A549 (cell line): Measurements from ENCODE around the gene ZSWIM5. TPM values are rescaled to one million over a fixed set of nuclear protein-coding genes. Genes with fewer than 3 reads are reported as not detected.

Experiments used
- ATAC-seq, 2 experiments: fragments of 200-7000 bp in 1 of 2; fragments of >200 bp in 1 of 2; cut with Nextera tagmentation in 1 of 2; cut with Tn5 transposase in 1 of 2; 3 replicates each; pipeline versions ENCODE4 v1.8.0 to v1.9.1; 2018 to 2020; ENCODE audit warnings: mild to moderate bottlenecking in 1 of 2, moderate library complexity in 1 of 2
- CTCF ChIA-PET: fragments of 300-600 bp; sonication (Branson Sonifier 250); formaldehyde crosslinking; extraction: SDS; loops from one replicate; lab custom pipeline; 2021; ENCODE audit warnings: antibody characterized with exemption, inconsistent platforms; lab: Yijun Ruan, JAX
- POLR2A ChIA-PET: fragments of 350-600 bp; formaldehyde crosslinking; extraction: SDS; loops from one replicate; lab custom pipeline; 2021; ENCODE audit warnings: antibody characterized with exemption, inconsistent platforms; lab: Yijun Ruan, JAX
- DNase-seq, 2 experiments: peaks; one replicate each; pipeline versions ENCODE4 v3.0.0 to v3.0.0-alpha.2; 2011 to 2016; ENCODE audit warnings: low read depth in 1 of 2, low spot score in 1 of 2
- FAIRE-seq: peaks from 2 replicates; lab custom pipeline; 2011; peaks lifted over from hg19 to GRCh38; lab: Jason Lieb, UNC
- H3K27ac ChIP-seq, 2 experiments: fragments of >200 bp; sonication (Bioruptor Twin); formaldehyde crosslinking; 3 replicates each; pipeline ENCODE4 v1.5.1; 2016 to 2017
- H3K4me1 ChIP-seq: fragments of >200 bp; sonication (Bioruptor Twin); formaldehyde crosslinking; 3 replicates; pipeline ENCODE4 v1.6.1; 2016
- H3K4me2 ChIP-seq: fragments of >200 bp; sonication (Bioruptor Twin); formaldehyde crosslinking; 3 replicates; pipeline ENCODE4 v1.6.1; 2016
- H3K4me3 ChIP-seq: fragments of >200 bp; sonication (Bioruptor Twin); formaldehyde crosslinking; 3 replicates; pipeline ENCODE4 v1.5.1; 2016
- H3K9me3 ChIP-seq: fragments of >200 bp; sonication (Bioruptor Twin); formaldehyde crosslinking; 3 replicates; pipeline ENCODE4 v1.6.1; 2016
- ATOH8 ChIP-seq: fragments of 250-450 bp; sonication (Bioruptor Pico); IDR thresholded peaks from 2 replicates; pipeline ENCODE4 v1.5.0; 2020; ENCODE audit warnings: low read depth, mild to moderate bottlenecking, moderate library complexity
- BHLHE40 ChIP-seq: IDR thresholded peaks from 2 replicates; pipeline ENCODE4 v1.6.1; 2012; ENCODE audit warnings: low read depth, low read length, inconsistent platforms
- CBX8 ChIP-seq: fragments of 200-600 bp; sonication (generic); IDR thresholded peaks from 2 replicates; pipeline ENCODE4 v1.6.1; 2016
- CHD2 ChIP-seq: fragments of 150-350 bp; IDR thresholded peaks from 2 replicates; pipeline ENCODE4 v1.6.1; 2014; ENCODE audit warnings: low read length; ENCODE audit not compliant: partially characterized antibody
- E2F6 ChIP-seq: IDR thresholded peaks from 2 replicates; pipeline ENCODE4 v1.6.1; 2012; ENCODE audit warnings: low read depth, borderline replicate concordance
- EHMT2 ChIP-seq: fragments of 200-600 bp; sonication (generic); IDR thresholded peaks from 2 replicates; pipeline ENCODE4 v1.6.1; 2016; ENCODE audit warnings: antibody characterized with exemption, low read depth, mild to moderate bottlenecking, moderate library complexity
- EP300 ChIP-seq, 2 experiments: fragments of >200 bp; sonication (Bioruptor Twin); formaldehyde crosslinking; IDR thresholded peaks; 2 replicates in 1 of 2; 3 replicates in 1 of 2; pipeline ENCODE4 v1.6.1; 2016 to 2017
- ESRRA ChIP-seq: fragments of 150-350 bp; IDR thresholded peaks from 2 replicates; pipeline ENCODE4 v1.6.1; 2014; ENCODE audit warnings: mild to moderate bottlenecking, low read length, borderline replicate concordance
- GATA3 ChIP-seq: IDR thresholded peaks from 2 replicates; pipeline ENCODE4 v1.6.1; 2012; ENCODE audit warnings: borderline replicate concordance
- HOXB13 ChIP-seq: fragments of 250-450 bp; sonication (Bioruptor Pico); IDR thresholded peaks from 2 replicates; pipeline ENCODE4 v1.5.0; 2020; ENCODE audit warnings: low read depth, mild to moderate bottlenecking, moderate library complexity
- HOXB5 ChIP-seq: fragments of 250-450 bp; sonication (Bioruptor Pico); IDR thresholded peaks from 2 replicates; pipeline ENCODE4 v1.5.0; 2020; ENCODE audit warnings: mild to moderate bottlenecking, moderate library complexity
- JUNB ChIP-seq: fragments of >200 bp; sonication (Bioruptor Twin); formaldehyde crosslinking; IDR thresholded peaks from 2 replicates; pipeline ENCODE4 v1.6.1; 2016
- KDM1A ChIP-seq: fragments of 200-600 bp; sonication (generic); IDR thresholded peaks from 2 replicates; pipeline ENCODE4 v1.6.1; 2016; ENCODE audit warnings: low read depth, mild to moderate bottlenecking
- KDM5A ChIP-seq: fragments of 200-600 bp; sonication (generic); IDR thresholded peaks from 2 replicates; pipeline ENCODE4 v1.6.1; 2016; ENCODE audit warnings: antibody characterized with exemption, mild to moderate bottlenecking
- MAZ ChIP-seq: fragments of 150-350 bp; IDR thresholded peaks from 2 replicates; pipeline ENCODE4 v1.6.1; 2014; ENCODE audit warnings: antibody characterized with exemption, low read depth, low read length, borderline replicate concordance
- MYC ChIP-seq: IDR thresholded peaks from 2 replicates; pipeline ENCODE4 v1.6.1; 2012; ENCODE audit warnings: mild to moderate bottlenecking, inconsistent platforms, low read length, improper control_type of control experiment, borderline replicate concordance
- NFE2L2 ChIP-seq: fragments of 150-350 bp; conservative IDR thresholded peaks from 2 replicates; pipeline ENCODE4 v1.6.1; 2014; ENCODE audit warnings: low read length
- NR3C1 ChIP-seq: fragments of >200 bp; sonication (Bioruptor Twin); formaldehyde crosslinking; IDR thresholded peaks from 3 replicates; pipeline ENCODE4 v1.6.1; 2017
- POLR2AphosphoS2 ChIP-seq: conservative IDR thresholded peaks from 2 replicates; pipeline ENCODE4 v1.6.1; 2012; ENCODE audit warnings: low read length, improper control_type of control experiment, inconsistent platforms
- RAD21 ChIP-seq, 2 experiments: fragments of >200 bp in 1 of 2; sonication (Bioruptor Twin) in 1 of 2; formaldehyde crosslinking in 1 of 2; IDR thresholded peaks in 1 of 2; conservative IDR thresholded peaks in 1 of 2; 2 replicates in 1 of 2; 3 replicates in 1 of 2; pipeline ENCODE4 v1.6.1; 2012 to 2018; ENCODE audit warnings: inconsistent platforms in 1 of 2
- RARB ChIP-seq: fragments of 250-450 bp; sonication (Bioruptor Pico); IDR thresholded peaks from 2 replicates; pipeline ENCODE4 v1.8.0; 2021; ENCODE audit warnings: mild to moderate bottlenecking, moderate library complexity
- RCOR1 ChIP-seq: fragments of 150-350 bp; IDR thresholded peaks from 2 replicates; pipeline ENCODE4 v1.6.1; 2014; ENCODE audit warnings: antibody characterized with exemption, low read length, low read depth
- SMC3 ChIP-seq: fragments of >200 bp; sonication (Bioruptor Twin); formaldehyde crosslinking; IDR thresholded peaks from 3 replicates; pipeline ENCODE4 v1.6.1; 2018; ENCODE audit warnings: inconsistent platforms
- SREBF2 ChIP-seq: fragments of 450-650 bp; IDR thresholded peaks from 2 replicates; pipeline ENCODE4 v1.6.1; 2014; ENCODE audit warnings: mild to moderate bottlenecking, moderate library complexity
- ZFP36 ChIP-seq: fragments of 450-650 bp; IDR thresholded peaks from 2 replicates; pipeline ENCODE4 v1.6.1; 2014; ENCODE audit warnings: borderline replicate concordance; ENCODE audit not compliant: partially characterized antibody
- ZNF302 ChIP-seq: fragments of 250-450 bp; sonication (Bioruptor Pico); IDR thresholded peaks from 2 replicates; pipeline ENCODE4 v1.9.0; 2021; ENCODE audit warnings: inconsistent platforms, mild to moderate bottlenecking, moderate library complexity
- WGBS: methylation state at CpG from one replicate; pipeline ENCODE4 v1.1.6; 2017; ENCODE audit errors: missing lambda C conversion rate; 5-methylcytosine and 5-hydroxymethylcytosine counted together
- polyA plus RNA-seq, 4 experiments: library from polyadenylated mRNA; depleted of rRNA in 3 of 4; stranded (reverse); fragments of >200 nt; fragmentation: RNase III in 1 of 4; extraction: RNeasy Plus Mini Kit Qiagen cat#74134 plus additional on column Dnase treatment in 1 of 4; gene quantifications; 2 replicates in 3 of 4; 3 replicates in 1 of 4; pipeline ENCODE4 v1.2.3, GENCODE V29; 2011 to 2017
- TF ChIP-seq, protein P1 (sequence below): IDR thresholded peaks from 2 replicates; pipeline ENCODE4 v1.6.1; 2012
- TF ChIP-seq, protein P2 (sequence below): fragments of 150-350 bp; IDR thresholded peaks from 2 replicates; pipeline ENCODE4 v1.6.1; 2014; ENCODE audit warnings: low read depth, mild to moderate bottlenecking, low read length

The ZSWIM5 gene
- polyA plus RNA-seq, 2 of the 4 experiments (the other 2 are of a cell fraction) = 0.52 to 1.3 TPM

GRCh38 chr1:45136984-45137383, 69.4 kb downstream of the ZSWIM5 start:
- H3K4me1 ChIP-seq = peaks cover 5% of the 10 kb centered on the region; the same call in 1 of the 3 replicates
- 74% methylated on average over 2 of the region's 2 CpGs for WGBS
- H3K9me3 ChIP-seq = no peaks in the 10 kb centered on the region
- FAIRE-seq (no peak), DNase-seq (no peak), ATAC-seq (no peak)
- H3K4me3 ChIP-seq = no peak overlapping the region
- H3K4me2 ChIP-seq = no peak overlapping the region
- no peak overlapping the region for H3K27ac ChIP-seq
- TF ChIP-seq SREBF2 (no peak), CHD2 (no peak), EP300 (IDR thresholded peaks at IDR 0.05) (no peak), RCOR1 (no peak), CBX8 (no peak), NR3C1 (no peak), HOXB13 (CRISPR knock-in tag) (no peak), ESRRA (no peak), MYC (no peak), ATOH8 (CRISPR knock-in tag) (no peak), KDM1A (no peak), NFE2L2 (no peak), E2F6 (no peak), RARB (CRISPR knock-in tag) (no peak), POLR2AphosphoS2 (no peak), BHLHE40 (no peak)
- CTCF ChIA-PET = interaction anchor here (0.6 kb wide), 1 partner anchor 199 kb away, joined by 6 read pairs; no protein-coding TSS in a partner anchor
- POLR2A ChIA-PET = no interaction called here

- ATAC-seq = no peak
- no peak overlapping the region for H3K4me2 ChIP-seq
- CTCF ChIA-PET = no interaction called here
- H3K4me3 ChIP-seq = no peak overlapping the region
- H3K27ac ChIP-seq = no peak overlapping the region
- peaks cover 5% of the 10 kb centered on the region; the same call in 1 of the 3 replicates for H3K4me1 ChIP-seq
- FAIRE-seq = no peak
- WGBS = 53% methylated on average over 1 of the region's 1 CpG
- no peak for TF ChIP-seq BHLHE40
- no peak for TF ChIP-seq HOXB5
- TF ChIP-seq HOXB13 (CRISPR knock-in tag) = no peak
- TF ChIP-seq KDM5A = no peak
- TF ChIP-seq ATOH8 (CRISPR knock-in tag) = no peak
- TF ChIP-seq GATA3 = no peak
- no peak for TF ChIP-seq EHMT2
- TF ChIP-seq, protein P1, sequence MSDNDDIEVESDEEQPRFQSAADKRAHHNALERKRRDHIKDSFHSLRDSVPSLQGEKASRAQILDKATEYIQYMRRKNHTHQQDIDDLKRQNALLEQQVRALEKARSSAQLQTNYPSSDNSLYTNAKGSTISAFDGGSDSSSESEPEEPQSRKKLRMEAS = no peak
- TF ChIP-seq ZNF302 (CRISPR knock-in tag) = no peak
- TF ChIP-seq MAZ = no peak
- no peak for TF ChIP-seq NR3C1
- TF ChIP-seq JUNB = no peak
- TF ChIP-seq RAD21 (conservative IDR thresholded peaks at IDR 0.05 in 1 of 2, IDR thresholded peaks at IDR 0.05 in 1 of 2) = no peak
- no peak for TF ChIP-seq ZFP36
- TF ChIP-seq, protein P2, sequence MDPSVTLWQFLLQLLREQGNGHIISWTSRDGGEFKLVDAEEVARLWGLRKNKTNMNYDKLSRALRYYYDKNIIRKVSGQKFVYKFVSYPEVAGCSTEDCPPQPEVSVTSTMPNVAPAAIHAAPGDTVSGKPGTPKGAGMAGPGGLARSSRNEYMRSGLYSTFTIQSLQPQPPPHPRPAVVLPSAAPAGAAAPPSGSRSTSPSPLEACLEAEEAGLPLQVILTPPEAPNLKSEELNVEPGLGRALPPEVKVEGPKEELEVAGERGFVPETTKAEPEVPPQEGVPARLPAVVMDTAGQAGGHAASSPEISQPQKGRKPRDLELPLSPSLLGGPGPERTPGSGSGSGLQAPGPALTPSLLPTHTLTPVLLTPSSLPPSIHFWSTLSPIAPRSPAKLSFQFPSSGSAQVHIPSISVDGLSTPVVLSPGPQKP = no peak
- TF ChIP-seq SMC3 = no peak
- TF ChIP-seq, all 56 proteins: peak for 0
- H3K9me3 ChIP-seq = no peaks in the 10 kb centered on the region
- DNase-seq = no peak
- POLR2A ChIA-PET = no interaction called here
These were observed 71.1 kb downstream of the ZSWIM5 start for GRCh38 chr1:45135316-45135715.
